ENCODE data around the gene TUBA4A. TPM values are rescaled to one million over a fixed set of nuclear protein-coding genes. Genes with fewer than 3 reads are reported as not detected.
A peak's percentile ranks its signal among the peaks of the same experiment; 100 is the strongest.
"Not testable (repeated sequence)": the region's sequence is repeated elsewhere in the genome, so short reads cannot be mapped to it uniquely, and the experiment has no call there.

The TUBA4A gene
- total RNA-seq, 1 experiment from 2014 or later, result 9.3 TPM

DNA sequence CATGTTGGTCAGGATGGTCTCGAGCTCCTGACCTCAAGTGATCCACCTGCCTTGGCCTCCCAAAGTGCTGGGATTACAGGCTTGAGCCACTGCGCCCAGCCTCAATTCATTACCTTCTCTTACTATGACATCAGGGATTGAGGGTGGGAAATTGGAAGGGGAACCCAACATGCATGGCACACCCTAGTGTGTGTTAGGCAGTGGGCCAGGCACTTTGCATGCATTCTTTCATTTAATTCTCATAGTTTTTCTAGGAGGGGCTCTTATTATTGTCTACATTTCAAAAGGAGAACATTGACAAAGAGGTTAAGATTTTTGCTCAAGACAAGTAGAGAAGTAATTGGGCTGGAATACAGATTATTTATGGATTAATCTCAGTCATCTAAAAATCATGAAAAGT lies 14.6 kb upstream of the TUBA4A start:
- no peak for DNase-seq (ENCODE audit: low spot score)

DNA sequence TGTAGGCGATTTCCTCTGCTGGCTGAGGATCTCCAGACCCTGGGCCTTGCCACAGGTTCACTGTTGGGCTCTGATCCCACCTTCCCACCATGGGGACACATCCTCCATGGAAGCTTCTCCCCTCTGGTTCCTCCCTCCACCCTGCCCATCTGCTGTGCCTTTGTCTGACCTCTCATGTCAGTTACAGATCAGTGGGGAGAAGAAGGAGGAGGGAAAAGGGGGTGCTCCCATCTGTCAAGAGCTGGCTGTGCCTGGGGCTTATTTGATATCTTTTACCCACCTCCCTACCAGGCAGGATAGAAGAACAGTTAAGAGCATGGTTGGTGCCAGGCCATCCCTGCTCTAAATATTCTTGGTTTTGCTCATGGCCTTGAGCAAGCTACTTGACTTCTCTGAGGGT lies 13.2 kb upstream of the TUBA4A start:
- DNase-seq (ENCODE audit: low spot score), result no peak

GRCh38 chr2:219266232-219266631 lies 12.5 kb upstream of the TUBA4A start:
- no peak for DNase-seq (ENCODE audit: low spot score)

GRCh38 chr2:219261024-219261855 lies 7.5 kb upstream of the TUBA4A start:
- DNase-seq (ENCODE audit: low spot score), result no peak

- DNase-seq (ENCODE audit: low spot score), result not testable (repeated sequence)
Measured at GRCh38 chr2:219258942-219259341, 5.2 kb upstream of the TUBA4A start.

- no peak for DNase-seq (ENCODE audit: low spot score)
Measured at GRCh38 chr2:219254590-219255201, 978 bp upstream of the TUBA4A start.

- DNase-seq (ENCODE audit: low spot score), result no peak
Measured at GRCh38 chr2:219252900-219253752, 592 bp downstream of the TUBA4A start, which contains the start of gene TUBA4B. TUBA4B (plus strand) TSS chr2:219253243; CDS start chr2:219253408, 165 bp downstream.

DNA sequence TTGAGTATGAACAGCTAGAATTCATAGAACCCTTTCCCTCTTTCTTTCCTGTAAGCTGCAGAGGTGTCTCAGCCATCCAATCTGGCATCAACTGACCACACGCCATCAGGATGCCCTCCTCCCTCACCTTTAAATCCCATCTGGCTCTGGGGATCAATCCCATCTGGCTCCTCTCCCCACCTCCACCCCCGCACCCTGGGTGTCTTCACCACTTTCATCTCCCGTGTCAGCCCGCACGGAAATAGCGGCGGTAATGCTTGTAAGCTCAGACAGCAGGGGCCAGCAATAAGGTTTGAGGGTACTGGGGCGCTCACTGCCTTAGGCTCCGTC lies 1.2 kb downstream of the TUBA4A start:
- DNase-seq (ENCODE audit: low spot score), result no peak

- no peak for DNase-seq (ENCODE audit: low spot score)
Measured at GRCh38 chr2:219252084-219252483, 1.6 kb downstream of the TUBA4A start.

- no peak for DNase-seq (ENCODE audit: low spot score)
Measured at GRCh38 chr2:219251656-219252055, 2.1 kb downstream of the TUBA4A start.

GRCh38 chr2:219250049-219250781 lies 3.5 kb downstream of the TUBA4A start:
- DNase-seq (ENCODE audit: low spot score), result no peak

GRCh38 chr2:219249203-219249980 lies 4.3 kb downstream of the TUBA4A start:
- DNase-seq (ENCODE audit: low spot score), result peak; percentile 92

DNA sequence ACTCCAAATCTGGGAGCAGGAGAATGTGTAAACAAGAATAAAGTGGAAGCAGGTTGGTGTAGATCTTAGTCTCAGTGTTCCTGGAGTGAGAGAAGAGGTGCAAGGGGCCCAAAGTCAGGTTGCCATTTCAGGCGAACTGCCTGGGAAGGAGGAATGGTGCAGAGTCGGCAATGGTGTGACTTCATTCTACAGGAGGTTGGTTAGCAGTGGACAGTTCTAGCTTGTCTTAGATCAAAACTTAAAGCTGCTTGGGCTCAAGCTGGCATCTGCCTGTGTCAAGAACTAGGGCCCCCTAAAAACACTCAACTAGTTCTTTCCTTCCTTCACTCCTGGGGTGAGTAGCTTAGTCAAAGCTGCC lies 4.9 kb downstream of the TUBA4A start:
- no peak for DNase-seq (ENCODE audit: low spot score)

DNA sequence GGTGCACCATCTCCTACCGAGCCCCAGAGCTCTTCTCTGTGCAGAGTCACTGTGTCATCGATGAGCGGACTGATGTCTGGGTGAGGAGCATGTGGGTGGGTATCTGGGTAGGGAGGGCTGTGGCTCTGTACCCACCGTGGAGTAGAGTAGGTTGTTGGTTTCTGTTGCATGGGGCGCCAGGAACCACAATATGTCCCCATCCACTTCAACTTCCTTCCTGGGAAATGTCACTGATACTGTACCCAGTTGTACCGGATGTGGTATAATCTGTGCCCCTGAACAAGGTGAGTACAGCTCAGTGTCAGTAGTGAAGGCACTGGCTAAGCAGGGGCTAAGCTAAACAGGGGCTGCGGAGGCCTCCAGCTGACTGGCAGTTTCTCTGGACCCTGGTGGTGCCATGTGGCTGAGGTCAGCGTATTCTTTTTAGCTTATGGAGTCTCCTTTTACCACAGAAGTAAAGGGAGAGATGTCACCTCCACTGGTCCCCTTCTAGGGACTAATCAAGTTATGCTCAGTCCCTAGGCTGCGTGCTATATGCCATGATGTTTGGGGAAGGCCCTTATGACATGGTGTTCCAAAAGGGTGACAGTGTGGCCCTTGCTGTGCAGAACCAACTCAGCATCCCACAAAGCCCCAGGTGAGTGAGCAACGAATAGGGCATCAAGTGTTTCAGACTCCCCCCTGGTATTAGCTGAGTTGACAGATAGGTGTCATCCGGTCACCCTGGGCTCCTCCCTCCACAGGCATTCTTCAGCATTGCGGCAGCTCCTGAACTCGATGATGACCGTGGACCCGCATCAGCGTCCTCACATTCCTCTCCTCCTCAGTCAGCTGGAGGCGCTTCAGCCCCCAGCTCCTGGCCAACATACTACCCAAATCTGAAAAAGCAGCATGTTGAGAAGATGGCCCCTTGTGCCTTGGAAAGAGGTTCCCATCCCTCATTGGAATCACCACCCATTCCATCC lies 5.8 kb downstream of the TUBA4A start:
- no peak for DNase-seq (ENCODE audit: low spot score)

DNA sequence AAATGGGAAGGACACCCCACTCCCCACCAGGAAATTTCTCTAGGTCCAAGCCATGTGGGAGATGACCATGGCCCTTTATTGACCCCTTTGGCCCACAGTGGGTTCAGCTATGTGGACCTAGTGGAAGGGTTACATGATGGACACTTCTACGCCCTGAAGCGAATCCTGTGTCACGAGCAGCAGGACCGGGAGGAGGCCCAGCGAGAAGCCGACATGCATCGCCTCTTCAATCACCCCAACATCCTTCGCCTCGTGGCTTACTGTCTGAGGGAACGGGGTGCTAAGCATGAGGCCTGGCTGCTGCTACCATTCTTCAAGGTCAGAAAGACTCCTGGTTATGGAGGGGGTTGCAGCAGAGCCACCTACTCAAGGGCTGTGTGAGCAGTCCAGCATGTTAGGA lies 7.2 kb downstream of the TUBA4A start:
- DNase-seq (ENCODE audit: low spot score), result no peak

- DNase-seq (ENCODE audit: low spot score), result no peak
Measured at GRCh38 chr2:219245899-219246230, 7.9 kb downstream of the TUBA4A start.

DNA sequence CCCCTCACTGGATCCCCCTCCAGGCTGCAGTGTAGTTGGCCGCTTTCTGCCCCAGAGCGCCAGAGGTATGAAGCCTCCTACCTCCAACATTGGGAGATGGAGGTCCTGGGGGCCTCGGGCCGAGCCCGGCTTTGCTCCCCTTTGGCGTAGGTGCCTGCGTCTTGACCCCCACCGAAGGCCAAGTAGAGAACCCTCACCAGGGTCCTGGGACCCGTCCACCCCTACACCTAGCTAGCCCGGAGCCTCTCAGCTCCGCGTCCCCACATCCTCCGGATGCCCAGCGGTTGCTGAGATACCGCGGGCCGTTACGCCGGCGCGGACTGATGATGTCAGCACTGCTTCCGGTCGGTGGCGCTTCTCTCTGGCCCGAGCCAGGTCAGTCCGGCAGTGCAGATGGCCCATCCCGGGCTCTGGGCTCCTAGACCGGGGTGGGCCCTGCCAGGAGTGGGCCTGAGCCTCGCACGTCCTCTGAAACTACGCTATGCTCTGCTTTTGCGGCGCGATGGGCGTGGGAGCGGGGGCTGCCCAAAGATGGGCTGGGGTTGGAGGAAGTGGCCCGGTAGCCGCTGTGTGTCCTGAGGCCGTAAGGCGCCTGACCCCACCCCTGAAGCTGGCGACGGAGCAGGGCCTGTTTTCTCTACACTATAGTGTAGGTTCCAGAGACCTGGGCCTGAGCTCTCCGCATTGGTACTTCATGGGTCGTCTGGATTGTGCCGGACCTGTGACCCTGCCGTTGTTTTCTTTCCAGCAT lies 8.4 kb downstream of the TUBA4A start, which contains the start of the genes GLB1L and STK16:
Gene GLB1L (minus strand): TSS at position 297 of the 751 bp plus-strand sequence. CDS start 1,871 bp downstream, outside the sequence.
Gene STK16 (plus strand): TSS at position 332 of the 751 bp plus-strand sequence. CDS start 521 bp downstream, outside the sequence.
- DNase-seq (ENCODE audit: low spot score), result peak; percentile 89

DNA sequence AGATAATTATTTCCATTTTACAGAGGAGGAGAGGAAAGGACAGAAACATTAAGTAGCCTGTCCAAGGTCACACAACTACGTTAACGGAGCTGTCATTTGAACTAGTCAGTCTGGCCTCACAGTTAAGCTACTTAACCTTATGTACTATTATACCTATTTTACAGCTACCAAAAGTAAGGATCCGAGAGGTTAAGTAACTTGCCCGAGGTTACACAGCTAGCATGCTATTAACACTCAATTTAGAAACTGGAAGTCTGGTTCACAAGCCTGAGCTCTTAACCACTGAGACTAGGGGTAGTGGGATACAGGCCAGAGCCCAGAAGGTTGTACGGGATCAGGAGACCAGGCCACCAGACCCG lies 8.9 kb downstream of the TUBA4A start:
- no peak for DNase-seq (ENCODE audit: low spot score)

GRCh38 chr2:219243291-219243761 lies 10.4 kb downstream of the TUBA4A start:
- no peak for DNase-seq (ENCODE audit: low spot score)
